ENCODE data around the gene EPB41L4A.

EPB41L4A gene

DNA sequence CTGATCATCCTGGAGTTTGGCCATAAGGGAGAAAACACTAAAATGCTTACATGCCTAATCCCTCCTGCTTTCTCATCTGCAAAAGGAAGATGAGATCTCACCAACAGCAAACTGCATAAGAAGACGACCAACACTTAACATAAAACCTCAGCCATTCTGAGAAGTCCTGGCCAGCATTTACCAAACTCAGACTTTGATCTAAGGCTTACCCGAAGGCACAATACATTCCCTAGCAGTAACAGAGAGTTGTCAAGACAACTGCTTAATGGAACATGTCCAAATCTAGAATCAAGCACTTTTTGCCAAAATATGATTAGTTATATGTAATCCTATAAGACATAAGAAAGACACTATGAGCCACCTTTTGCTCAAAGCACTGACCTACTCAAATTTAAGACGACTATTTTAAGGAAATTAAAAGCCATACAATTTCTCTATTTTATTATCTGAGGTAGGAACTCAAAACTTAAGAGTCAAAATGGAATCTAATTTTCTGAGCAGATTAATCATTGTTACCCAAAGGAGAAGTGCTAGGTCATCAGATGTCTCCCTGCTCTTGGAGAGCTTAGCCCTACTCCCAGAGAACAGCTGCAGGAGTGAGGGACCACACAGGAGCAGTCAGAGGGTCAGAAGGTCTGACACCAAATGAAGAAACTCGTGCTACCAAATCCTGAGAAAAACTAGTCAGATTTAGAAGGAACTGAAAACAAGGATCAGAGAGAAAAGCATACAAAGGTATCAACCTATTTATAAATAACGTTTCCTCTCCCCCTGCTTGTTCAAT, 39.3 kb downstream of the EPB41L4A start:
- no peak for DNase-seq

DNA sequence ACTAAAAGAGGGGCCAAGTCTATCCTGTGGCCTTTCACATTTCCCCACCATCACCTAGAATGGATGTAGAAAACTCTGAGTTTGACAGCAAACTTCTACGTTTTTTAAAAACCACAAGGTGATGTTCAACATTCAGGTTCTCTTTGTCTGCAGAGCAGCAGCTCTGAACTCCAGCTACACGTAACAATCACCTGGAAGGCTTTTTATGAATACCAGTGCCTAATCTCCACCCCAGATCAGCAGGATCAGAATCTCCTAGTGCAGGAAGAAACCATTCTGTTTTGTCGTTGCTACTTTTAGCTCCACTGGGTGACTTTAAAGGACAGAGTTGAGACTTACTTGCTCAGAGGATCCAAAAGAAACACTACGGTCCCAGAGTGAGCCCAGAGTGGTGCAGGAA, 44.3 kb downstream of the EPB41L4A start:
- H4K20me1 ChIP-seq (ENCODE audit: insufficient read depth, low read length), result no peaks in the 10 kb centered on the region
- no peak overlapping the region for H3K9ac ChIP-seq (ENCODE audit: low read length)
- no peaks in the 10 kb centered on the region for H3K36me3 ChIP-seq (replicated peaks; ENCODE audit: insufficient read depth, low read length)
- H3F3A ChIP-seq (ENCODE audit: insufficient read depth, low read length), result no peaks in the 10 kb centered on the region
- no peak overlapping the region for H3K4me2 ChIP-seq (ENCODE audit: low read depth, low read length)
- H3K9me3 ChIP-seq (replicated peaks; ENCODE audit: insufficient read depth, low read length), result no peaks in the 10 kb centered on the region
- no peak overlapping the region for H3K27ac ChIP-seq (ENCODE audit: low read length)
- TF ChIP-seq EZH2phosphoT487 (IDR thresholded peaks at IDR 0.05; ENCODE audit: low read length), result no peak
- TF ChIP-seq EZH2 (optimal IDR thresholded peaks at IDR 0.05; ENCODE audit: low read depth, low read length), result no peak
- TF ChIP-seq, protein P1, sequence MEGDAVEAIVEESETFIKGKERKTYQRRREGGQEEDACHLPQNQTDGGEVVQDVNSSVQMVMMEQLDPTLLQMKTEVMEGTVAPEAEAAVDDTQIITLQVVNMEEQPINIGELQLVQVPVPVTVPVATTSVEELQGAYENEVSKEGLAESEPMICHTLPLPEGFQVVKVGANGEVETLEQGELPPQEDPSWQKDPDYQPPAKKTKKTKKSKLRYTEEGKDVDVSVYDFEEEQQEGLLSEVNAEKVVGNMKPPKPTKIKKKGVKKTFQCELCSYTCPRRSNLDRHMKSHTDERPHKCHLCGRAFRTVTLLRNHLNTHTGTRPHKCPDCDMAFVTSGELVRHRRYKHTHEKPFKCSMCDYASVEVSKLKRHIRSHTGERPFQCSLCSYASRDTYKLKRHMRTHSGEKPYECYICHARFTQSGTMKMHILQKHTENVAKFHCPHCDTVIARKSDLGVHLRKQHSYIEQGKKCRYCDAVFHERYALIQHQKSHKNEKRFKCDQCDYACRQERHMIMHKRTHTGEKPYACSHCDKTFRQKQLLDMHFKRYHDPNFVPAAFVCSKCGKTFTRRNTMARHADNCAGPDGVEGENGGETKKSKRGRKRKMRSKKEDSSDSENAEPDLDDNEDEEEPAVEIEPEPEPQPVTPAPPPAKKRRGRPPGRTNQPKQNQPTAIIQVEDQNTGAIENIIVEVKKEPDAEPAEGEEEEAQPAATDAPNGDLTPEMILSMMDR (IDR thresholded peaks at IDR 0.05; ENCODE audit: low read length), result no peak
- H3K79me2 ChIP-seq (ENCODE audit: low read length), result no peaks in the 10 kb centered on the region
- no peaks in the 10 kb centered on the region for H3K4me1 ChIP-seq (ENCODE audit: low read length)
- H3K9me2 ChIP-seq (replicated peaks; ENCODE audit: insufficient read depth, low read length), result no peaks in the 10 kb centered on the region
- DNase-seq, result no peak
- no peaks in the 10 kb centered on the region for H3K27me3 ChIP-seq (replicated peaks; ENCODE audit: insufficient read depth, low read length)
- no peak overlapping the region for H3K4me3 ChIP-seq (ENCODE audit: low read length)
- no peak overlapping the region for H2AFZ ChIP-seq (ENCODE audit: low read length)

More for the DNA sequence above, 39.3 kb downstream of the EPB41L4A start:
- Histone ChIP-seq H3K27me3 (replicated peaks; ENCODE audit: insufficient read depth, low read length) (no peaks in the 10 kb centered on the region), H3K79me2 (ENCODE audit: low read length) (no peaks in the 10 kb centered on the region), H3K9me2 (replicated peaks; ENCODE audit: insufficient read depth, low read length) (no peaks in the 10 kb centered on the region), H3F3A (ENCODE audit: insufficient read depth, low read length) (no peaks in the 10 kb centered on the region), H3K9me3 (replicated peaks; ENCODE audit: insufficient read depth, low read length) (no peaks in the 10 kb centered on the region), H3K4me3 (ENCODE audit: low read length) (no peak overlapping the region), H3K4me1 (ENCODE audit: low read length) (no peaks in the 10 kb centered on the region), H3K4me2 (ENCODE audit: low read depth, low read length) (no peak overlapping the region), H2AFZ (ENCODE audit: low read length) (no peak overlapping the region), H4K20me1 (ENCODE audit: insufficient read depth, low read length) (no peaks in the 10 kb centered on the region), H3K9ac (ENCODE audit: low read length) (no peak overlapping the region), H3K27ac (ENCODE audit: low read length) (no peak overlapping the region; the same call in 1 of the 2 replicates), H3K36me3 (replicated peaks; ENCODE audit: insufficient read depth, low read length) (no peaks in the 10 kb centered on the region)
- TF ChIP-seq, protein P1 (IDR thresholded peaks at IDR 0.05; ENCODE audit: low read length), result no peak
- no peak for TF ChIP-seq EZH2 (optimal IDR thresholded peaks at IDR 0.05; ENCODE audit: low read depth, low read length)
- no peak for TF ChIP-seq EZH2phosphoT487 (IDR thresholded peaks at IDR 0.05; ENCODE audit: low read length)

DNA sequence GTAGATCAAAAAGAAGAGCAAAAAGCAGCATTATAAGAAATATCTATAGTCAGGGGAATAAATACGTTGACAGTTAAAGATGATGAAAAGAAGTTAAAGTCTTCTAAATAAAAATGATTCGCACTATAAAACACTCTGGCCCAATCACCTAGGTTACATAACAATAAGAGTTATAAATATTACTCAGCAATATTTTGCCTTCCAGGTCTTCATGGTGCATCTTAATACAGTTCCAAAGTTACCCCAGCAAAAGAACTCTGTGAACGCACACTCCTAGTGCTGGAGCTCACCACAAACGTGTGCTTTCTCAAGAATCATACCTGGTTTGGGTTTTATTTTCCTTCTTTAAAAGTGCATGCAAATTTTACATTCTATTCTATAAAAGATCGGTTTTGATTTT, 44.7 kb downstream of the EPB41L4A start:
- Histone ChIP-seq H3K4me2 (ENCODE audit: low read depth, low read length) (no peak overlapping the region), H3K79me2 (ENCODE audit: low read length) (no peaks in the 10 kb centered on the region), H3K9me3 (replicated peaks; ENCODE audit: insufficient read depth, low read length) (no peaks in the 10 kb centered on the region), H3K36me3 (replicated peaks; ENCODE audit: insufficient read depth, low read length) (no peaks in the 10 kb centered on the region), H4K20me1 (ENCODE audit: insufficient read depth, low read length) (no peaks in the 10 kb centered on the region), H3K4me1 (ENCODE audit: low read length) (no peaks in the 10 kb centered on the region), H3K4me3 (ENCODE audit: low read length) (no peak overlapping the region), H2AFZ (ENCODE audit: low read length) (no peak overlapping the region), H3K27ac (ENCODE audit: low read length) (no peak overlapping the region), H3F3A (ENCODE audit: insufficient read depth, low read length) (no peaks in the 10 kb centered on the region), H3K27me3 (replicated peaks; ENCODE audit: insufficient read depth, low read length) (no peaks in the 10 kb centered on the region), H3K9me2 (replicated peaks; ENCODE audit: insufficient read depth, low read length) (no peaks in the 10 kb centered on the region), H3K9ac (ENCODE audit: low read length) (no peak overlapping the region)
- DNase-seq, result no peak
- no peak for TF ChIP-seq EZH2phosphoT487 (IDR thresholded peaks at IDR 0.05; ENCODE audit: low read length)
- TF ChIP-seq EZH2 (optimal IDR thresholded peaks at IDR 0.05; ENCODE audit: low read depth, low read length), result no peak
- TF ChIP-seq, protein P1 (IDR thresholded peaks at IDR 0.05; ENCODE audit: low read length), result no peak
